ENCODE measurements around the gene PTPRN2. TPM values are rescaled to one million over a fixed set of nuclear protein-coding genes. Genes with fewer than 3 reads are reported as not detected.

The PTPRN2 gene
- total and polyA plus RNA-seq, 9 of the 15 experiments (the other 6 are each of a cell fraction or from before 2014, with no cell fraction given) = not detected

DNA sequence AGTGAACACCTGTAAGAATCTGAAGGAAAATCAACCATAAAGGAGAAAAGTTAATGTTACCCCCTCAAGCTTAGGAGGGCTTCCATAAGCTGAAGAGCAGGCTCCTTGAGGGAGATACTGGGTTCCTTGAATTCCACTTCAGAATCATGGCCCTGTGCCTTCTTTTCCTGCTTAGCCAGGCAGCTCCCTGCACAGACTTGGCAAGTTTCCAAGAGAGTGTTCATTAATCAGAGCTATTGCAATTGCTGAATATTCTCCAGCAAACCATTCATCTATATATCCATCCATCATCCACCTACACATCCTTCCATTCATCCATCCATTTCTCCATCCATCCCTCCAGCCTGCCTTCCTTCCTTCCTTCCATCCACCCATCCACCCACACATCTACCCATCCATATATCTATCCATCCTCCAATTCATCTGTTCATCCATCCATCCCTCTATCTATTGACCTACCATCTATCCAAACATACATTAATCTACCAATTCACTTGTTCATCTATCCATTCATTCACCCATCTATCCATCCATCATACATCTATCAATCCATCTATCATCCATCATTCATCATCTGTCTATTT lies 574.4 kb downstream of the PTPRN2 start (continued):
- TF ChIP-seq SIRT6 (IDR thresholded peaks at IDR 0.05; ENCODE audit: low read depth, low read length) (no peak), HNRNPLL (IDR thresholded peaks at IDR 0.05; ENCODE audit: low read depth, low read length, poor library complexity, severe bottlenecking) (no peak), ZFP36 (IDR thresholded peaks at IDR 0.05; ENCODE audit: low read depth, low read length, partially characterized antibody) (no peak), ZNF75A (CRISPR knock-in tag; IDR thresholded peaks at IDR 0.05) (no peak), NFIC (IDR thresholded peaks at IDR 0.05) (peak; percentile 90), MEIS2 (IDR thresholded peaks at IDR 0.05; ENCODE audit: partially characterized antibody) (no peak), RBM25 (IDR thresholded peaks at IDR 0.05; ENCODE audit: low read depth, low read length, severe bottlenecking) (no peak), HCFC1 (IDR thresholded peaks at IDR 0.05; ENCODE audit: low read depth, low read length) (no peak)

DNA sequence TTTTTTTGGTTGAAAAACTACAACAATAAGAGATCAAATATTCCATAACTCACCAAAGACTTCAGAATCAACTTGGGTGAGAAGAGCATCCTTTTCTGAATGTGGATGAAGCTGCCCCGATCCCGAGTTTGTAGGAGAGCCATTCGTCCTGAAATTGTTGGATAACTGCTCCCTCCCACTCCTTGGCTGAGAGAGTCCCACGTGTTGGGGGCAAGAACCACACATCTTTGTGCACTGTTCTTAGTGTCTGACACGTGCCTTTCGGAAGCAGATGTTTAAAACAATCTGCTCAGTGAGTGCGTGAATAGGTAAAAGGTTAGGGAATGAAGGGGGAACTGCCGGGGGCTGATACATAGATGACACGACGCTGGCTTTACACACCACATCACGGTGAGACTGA lies 575.7 kb downstream of the PTPRN2 start:
- Histone ChIP-seq H3K36me3 (ENCODE audit: control insufficient read depth, insufficient read depth, low read length) (no peaks in the 10 kb centered on the region), H3K9me1 (ENCODE audit: control insufficient read depth, insufficient read depth, low read length) (no peaks in the 10 kb centered on the region), H4K20me1 (replicated peaks; ENCODE audit: control insufficient read depth, insufficient read depth, low read length) (no peaks in the 10 kb centered on the region; the same call in 1 of the 2 replicates), H3K4me2 (ENCODE audit: insufficient read depth, low read length) (no peak overlapping the region), H3K27ac (ENCODE audit: extremely low read depth, low read depth, low read length) (no peak overlapping the region), H3K4me3 (no peak overlapping the region), H2AFZ (ENCODE audit: low read depth, low read length) (no peak overlapping the region), H3K9me3 (replicated peaks; ENCODE audit: control insufficient read depth, insufficient read depth, low read depth, low read length) (no peaks in the 10 kb centered on the region), H3K4me1 (replicated peaks in 1 of 2; ENCODE audit: control insufficient read depth in 2 of 2, insufficient read depth in 2 of 2, low read length in 2 of 2) (peaks cover 0 to 3% of the 10 kb centered on the region in 2 experiments; a peak in 1 of 5 replicates), H3K9ac (ENCODE audit: insufficient read depth in 1 of 2, low read depth in 2 of 2, low read length in 2 of 2) (no peak overlapping the region), H3K27me3 (ENCODE audit: control insufficient read depth in 2 of 2, insufficient read depth in 2 of 2, low read length in 2 of 2) (peaks cover 21 to 50% of the 10 kb centered on the region in 2 experiments; a peak in 4 of 5 replicates), H3K79me2 (ENCODE audit: control insufficient read depth, insufficient read depth, low read length) (no peaks in the 10 kb centered on the region)
- ATAC-seq = no peak
- in situ Hi-C loops (cut with MboI) (no loop called here), intact Hi-C loops (cut with micrococcal nuclease) (no loop called here)
- WGBS (ENCODE audit: insufficient coverage, low coverage, missing lambda C conversion rate) = 0% methylated on average over 11 of the region's 11 CpGs
- DNase-seq (ENCODE audit: extremely low read depth in 1 of 4, low spot score in 3 of 4) = no peak
- FAIRE-seq = no peak
- CTCF ChIA-PET (ENCODE audit: low intra/inter-chr PET ratio) = no interaction called here
- BruUV-seq (replicated peaks) = no TSS peak
- no peak for TF ChIP-seq ZNF23 (CRISPR knock-in tag; IDR thresholded peaks at IDR 0.05)
- POLR2A ChIA-PET = no interaction called here
